Measurements from ENCODE around the gene GRIK2. TPM values are rescaled to one million over a fixed set of nuclear protein-coding genes. Genes with fewer than 3 reads are reported as not detected.

Gene GRIK2
- total RNA-seq, 1 experiment from 2014 or later, result 0.70 TPM

- no peaks in the 10 kb centered on the region for H3K79me1 ChIP-seq (ENCODE audit: insufficient read depth, low read depth, low read length, poor library complexity, severe bottlenecking)
- no peaks in the 10 kb centered on the region for H3K27me3 ChIP-seq (ENCODE audit: insufficient read depth, low read length)
- H3K56ac ChIP-seq (ENCODE audit: insufficient read length, low read depth, low read length), result no peak overlapping the region
- no peak for TF ChIP-seq CTCF (conservative IDR thresholded peaks at IDR 0.05)
- Mint-ChIP-seq H3K4me1 (peaks cover 12 to 22% of the 10 kb centered on the region in 2 experiments), H3K9me3 (no peaks in the 10 kb centered on the region), H3K36me3 (ENCODE audit: insufficient read depth in 1 of 3, low read depth in 3 of 3) (no peaks in the 10 kb centered on the region; a peak in 1 of 7 replicates), H3K4me3 (no peak overlapping the region), H3K27me3 (ENCODE audit: low read depth) (no peaks in the 10 kb centered on the region), H3K27ac (no peak overlapping the region; a peak in 1 of 7 replicates)
- H3K27ac ChIP-seq (ENCODE audit: insufficient read length, low read depth, low read length), result no peak overlapping the region
- no peak overlapping the region for H2BK5ac ChIP-seq (ENCODE audit: insufficient read length, low read length)
- H2BK20ac ChIP-seq (ENCODE audit: low read depth, low read length, poor library complexity, severe bottlenecking), result no peak overlapping the region
- H3K9me3 ChIP-seq (ENCODE audit: control insufficient read depth, low read depth, low read length), result no peaks in the 10 kb centered on the region
- no peaks in the 10 kb centered on the region for H3K23me2 ChIP-seq (ENCODE audit: insufficient read length, low read depth, low read length, poor library complexity, severe bottlenecking)
- no peak overlapping the region for H4K8ac ChIP-seq (replicated peaks; ENCODE audit: insufficient read length, low read depth, low read length)
- H2AFZ ChIP-seq (ENCODE audit: low read length), result no peak overlapping the region
- no peak overlapping the region for H3K23ac ChIP-seq (ENCODE audit: insufficient read length, low read depth, low read length)
- no peak overlapping the region for H3K4ac ChIP-seq (ENCODE audit: low read depth, low read length)
- no peak overlapping the region for H3K14ac ChIP-seq (ENCODE audit: insufficient read depth, low read length)
- H3K79me2 ChIP-seq (ENCODE audit: insufficient read depth, low read length), result no peaks in the 10 kb centered on the region
- no peak overlapping the region for H3K18ac ChIP-seq (ENCODE audit: insufficient read length, low read depth, low read length)
- H2BK15ac ChIP-seq (ENCODE audit: low read depth, low read length), result no peak overlapping the region
- H3K4me2 ChIP-seq (ENCODE audit: insufficient read depth, insufficient read length, low read length), result no peak overlapping the region
- no peak overlapping the region for H4K91ac ChIP-seq (ENCODE audit: insufficient read length, low read depth, low read length)
- no peak overlapping the region for H2AK5ac ChIP-seq (ENCODE audit: insufficient read length, low read length)
- H3K4me1 ChIP-seq (ENCODE audit: insufficient read depth, low read length), result peaks cover 9% of the 10 kb centered on the region; the same call in 1 of the 2 replicates
- H2BK12ac ChIP-seq (ENCODE audit: insufficient read length, low read depth, low read length), result no peak overlapping the region
- DNase-seq, result no peak
- no peak overlapping the region for H3T11ph ChIP-seq (ENCODE audit: low read length)
- H4K5ac ChIP-seq (ENCODE audit: insufficient read length, low read depth, low read length), result no peak overlapping the region
- no peak overlapping the region for H3K9ac ChIP-seq (ENCODE audit: extremely low read depth, insufficient read length, low read length)
- no peaks in the 10 kb centered on the region for H4K20me1 ChIP-seq (ENCODE audit: control insufficient read depth, insufficient read depth, insufficient read length)
- H2BK120ac ChIP-seq (ENCODE audit: low read depth, low read length, poor library complexity, severe bottlenecking), result no peak overlapping the region
These were observed 367.5 kb downstream of the GRIK2 start for GRCh38 chr6:101760843-101761621.

Data from H9 (cell line).